WTC11 (cell line): ENCODE measurements around the gene STX19.

Source experiments
- ZBTB21 ChIP-seq: sonication (generic); formaldehyde crosslinking; IDR thresholded peaks from 2 replicates; pipeline ENCODE4 v1.8.1; 2023; ENCODE audit warnings: mild to moderate bottlenecking, missing genetic modification reagents, borderline replicate concordance
- TF ChIP-seq, protein P1 (sequence below): sonication (generic); formaldehyde crosslinking; IDR thresholded peaks from 2 replicates; pipeline ENCODE4 v1.8.1; 2023; ENCODE audit warnings: mild to moderate bottlenecking, missing genetic modification reagents

DNA sequence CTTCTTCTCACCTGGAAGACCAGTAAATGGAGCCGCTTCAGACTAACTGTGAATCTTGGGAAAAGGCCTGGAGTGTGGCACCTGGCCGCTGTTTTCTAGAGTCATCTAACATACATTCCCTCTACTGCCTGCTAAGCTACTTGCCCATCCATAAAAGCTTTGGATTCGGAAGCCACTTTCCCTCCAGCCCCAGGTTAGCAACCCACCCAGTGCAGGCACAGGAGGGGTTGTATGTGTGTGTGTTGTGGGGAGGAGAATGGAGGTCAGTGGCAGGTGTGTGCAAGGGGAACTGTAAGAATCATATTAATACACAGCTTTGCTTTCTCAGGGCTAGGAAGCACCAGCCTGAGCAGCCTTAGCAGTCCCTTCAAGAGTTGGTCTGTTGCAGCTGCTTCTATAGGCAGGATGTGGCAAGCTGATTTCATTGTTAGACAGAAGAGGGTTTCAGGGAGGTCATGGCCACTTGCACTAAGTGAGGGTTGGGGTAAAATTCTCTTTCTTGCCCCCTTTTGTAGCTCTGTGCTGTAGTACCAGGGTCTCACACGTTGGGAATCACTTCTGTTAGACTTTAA is 43.4 kb upstream of the STX19 start:
- no peak for TF ChIP-seq ZBTB21 (CRISPR knock-in tag)
- TF ChIP-seq, protein P1, sequence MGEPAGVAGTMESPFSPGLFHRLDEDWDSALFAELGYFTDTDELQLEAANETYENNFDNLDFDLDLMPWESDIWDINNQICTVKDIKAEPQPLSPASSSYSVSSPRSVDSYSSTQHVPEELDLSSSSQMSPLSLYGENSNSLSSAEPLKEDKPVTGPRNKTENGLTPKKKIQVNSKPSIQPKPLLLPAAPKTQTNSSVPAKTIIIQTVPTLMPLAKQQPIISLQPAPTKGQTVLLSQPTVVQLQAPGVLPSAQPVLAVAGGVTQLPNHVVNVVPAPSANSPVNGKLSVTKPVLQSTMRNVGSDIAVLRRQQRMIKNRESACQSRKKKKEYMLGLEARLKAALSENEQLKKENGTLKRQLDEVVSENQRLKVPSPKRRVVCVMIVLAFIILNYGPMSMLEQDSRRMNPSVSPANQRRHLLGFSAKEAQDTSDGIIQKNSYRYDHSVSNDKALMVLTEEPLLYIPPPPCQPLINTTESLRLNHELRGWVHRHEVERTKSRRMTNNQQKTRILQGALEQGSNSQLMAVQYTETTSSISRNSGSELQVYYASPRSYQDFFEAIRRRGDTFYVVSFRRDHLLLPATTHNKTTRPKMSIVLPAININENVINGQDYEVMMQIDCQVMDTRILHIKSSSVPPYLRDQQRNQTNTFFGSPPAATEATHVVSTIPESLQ (CRISPR knock-in tag) = no peak
